ENCODE data around the gene MZT2A.
"Not testable (repeated sequence)": the region's sequence is repeated elsewhere in the genome, so short reads cannot be mapped to it uniquely, and the experiment has no call there.

Gene MZT2A

GRCh38 chr2:131519871-131520470 lies 27.8 kb upstream of the MZT2A start:
- not testable (repeated sequence) for DNase-seq

- DNase-seq, result no peak
Measured at GRCh38 chr2:131519466-131519865, 27.3 kb upstream of the MZT2A start.

GRCh38 chr2:131518531-131518930 lies 26.3 kb upstream of the MZT2A start:
- not testable (repeated sequence) for DNase-seq

- not testable (repeated sequence) for DNase-seq
Measured at GRCh38 chr2:131517856-131518255, 25.7 kb upstream of the MZT2A start.

- no peak for DNase-seq
Measured at GRCh38 chr2:131517106-131517831, 25.1 kb upstream of the MZT2A start.

GRCh38 chr2:131516621-131517020 lies 24.4 kb upstream of the MZT2A start:
- DNase-seq, result not testable (repeated sequence)

- no peak for DNase-seq
Measured at GRCh38 chr2:131516011-131516410, 23.8 kb upstream of the MZT2A start.

- not testable (repeated sequence) for DNase-seq
Measured at GRCh38 chr2:131515235-131515634, 23.0 kb upstream of the MZT2A start.

GRCh38 chr2:131514408-131515166 lies 22.4 kb upstream of the MZT2A start:
- DNase-seq, result not testable (repeated sequence)

- not testable (repeated sequence) for DNase-seq
Measured at GRCh38 chr2:131511969-131512870, 20.0 kb upstream of the MZT2A start.

- not testable (repeated sequence) for DNase-seq
Measured at GRCh38 chr2:131511291-131511968, 19.2 kb upstream of the MZT2A start.

GRCh38 chr2:131509615-131510014 lies 17.4 kb upstream of the MZT2A start:
- DNase-seq, result no peak

GRCh38 chr2:131504082-131504750 lies 12.0 kb upstream of the MZT2A start:
- not testable (repeated sequence) for DNase-seq

GRCh38 chr2:131503587-131503986 lies 11.4 kb upstream of the MZT2A start:
- not testable (repeated sequence) for DNase-seq

- DNase-seq, result not testable (repeated sequence)
Measured at GRCh38 chr2:131498321-131498973, 6.2 kb upstream of the MZT2A start.

- DNase-seq, result not testable (repeated sequence)
Measured at GRCh38 chr2:131495506-131495905, 3.3 kb upstream of the MZT2A start.

GRCh38 chr2:131493199-131493968 lies 1.2 kb upstream of the MZT2A start:
- DNase-seq, result no peak

- peak; percentile 92 for DNase-seq
Measured at GRCh38 chr2:131492418-131493198, 411 bp upstream of the MZT2A start.

- DNase-seq, result not testable (repeated sequence)
Measured at GRCh38 chr2:131491469-131491836, 744 bp downstream of the MZT2A start.

All from central memory CD4-positive, alpha-beta T cell (primary cell).